Endothelial cell of umbilical vein (primary cell): Measurements from ENCODE around the gene GPR146.

Experiments
- CTCF ChIP-seq, 2 donors: IDR thresholded peaks; 1 replicate in 1 of 2; 2 replicates in 1 of 2; pipeline ENCODE4 v1.5.1; 2011; ENCODE audit warnings: low read length in 2 of 2, mild to moderate bottlenecking in 2 of 2, moderate library complexity in 2 of 2, control low read depth in 1 of 2, inconsistent platforms in 1 of 2, low read depth in 1 of 2; ENCODE audit not compliant: insufficient read depth in 1 of 2; ENCODE audit errors: extremely low read depth in 1 of 2
- EZH2 ChIP-seq: IDR thresholded peaks from 2 replicates; pipeline ENCODE4 v1.6.1; 2012; ENCODE audit warnings: borderline replicate concordance, low read depth, mild to moderate bottlenecking, moderate library complexity, low read length, inconsistent platforms; ENCODE audit not compliant: severe bottlenecking
- JUN ChIP-seq: IDR thresholded peaks from 2 replicates; pipeline ENCODE4 v1.6.1; 2011; ENCODE audit warnings: borderline replicate concordance, low read depth; ENCODE audit not compliant: insufficient read length, insufficient read depth
- POLR2A ChIP-seq: IDR thresholded peaks from 2 replicates; pipeline ENCODE4 v1.6.1; 2012; ENCODE audit warnings: low read depth, mild to moderate bottlenecking, control low read depth, low read length
- POLR2AphosphoS5 ChIP-seq: IDR thresholded peaks from 2 replicates; pipeline ENCODE4 v1.6.1; 2012; ENCODE audit warnings: low read depth, mild to moderate bottlenecking, control low read depth, low read length, moderate library complexity; ENCODE audit not compliant: insufficient read depth

- no peak for TF ChIP-seq CTCF (IDR thresholded peaks at IDR 0.05; ENCODE audit: extremely low read depth in 1 of 2, insufficient read depth in 1 of 2, low read depth in 1 of 2, low read length in 2 of 2)
- TF ChIP-seq POLR2AphosphoS5: no peak
- TF ChIP-seq JUN: no peak
- TF ChIP-seq POLR2A: no peak
- TF ChIP-seq EZH2: no peak
Measured at GRCh38 chr7:1040790-1041189, 3.6 kb upstream of the GPR146 start.
